Mesodermal cell (in vitro differentiated cells): ENCODE results near the gene CDIPT.
"Not testable (repeated sequence)": the region's sequence is repeated elsewhere in the genome, so short reads cannot be mapped to it uniquely, and the experiment has no call there.

Experiments used
- H3K27ac ChIP-seq: 2 replicates; pipeline ENCODE4 v1.7.0; 2013; ENCODE audit warnings: mild to moderate bottlenecking, low read depth, low read length, moderate library complexity; ENCODE audit not compliant: severe bottlenecking
- H3K36me3 ChIP-seq: 2 replicates; pipeline ENCODE4 v1.7.1; 2013; ENCODE audit warnings: mild to moderate bottlenecking, low read length, moderate library complexity; ENCODE audit not compliant: control insufficient read depth, insufficient read depth
- H3K4me1 ChIP-seq: one replicate; pipeline ENCODE4 v1.7.1; 2013; ENCODE audit warnings: mild to moderate bottlenecking, low read length; ENCODE audit not compliant: insufficient read depth, control insufficient read depth, poor library complexity, severe bottlenecking
- H3K4me3 ChIP-seq: 2 replicates; pipeline ENCODE4 v1.7.0; 2013; ENCODE audit warnings: low read length, control low read depth, mild to moderate bottlenecking; ENCODE audit not compliant: insufficient read depth, poor library complexity, severe bottlenecking; ENCODE audit errors: extremely low read depth
- H3K9me3 ChIP-seq: 2 replicates; pipeline ENCODE4 v1.7.1; 2013; ENCODE audit warnings: mild to moderate bottlenecking, low read length, moderate library complexity; ENCODE audit not compliant: control insufficient read depth
- WGBS, 2 experiments: methylation state at CpG; one replicate each; pipeline ENCODE4 v1.1.5; 2013; ENCODE audit warnings: missing lambda C conversion rate in 2 of 2; ENCODE audit not compliant: insufficient coverage in 2 of 2; 5-methylcytosine and 5-hydroxymethylcytosine counted together

The CDIPT gene

GRCh38 chr16:29876217-29876593 lies 13.2 kb upstream of the CDIPT start:
- H3K9me3 ChIP-seq: no peaks in the 10 kb centered on the region
- peaks cover 25% of the 10 kb centered on the region for H3K36me3 ChIP-seq
- no peak overlapping the region for H3K27ac ChIP-seq
- H3K4me3 ChIP-seq: peak overlapping the region; percentile 11
- no peaks in the 10 kb centered on the region for H3K4me1 ChIP-seq
- WGBS, 2 experiments: 74 to 75% methylated on average over 16 to 17 of the region's 18 CpGs

GRCh38 chr16:29875206-29875605 lies 12.2 kb upstream of the CDIPT start:
- H3K4me1 ChIP-seq: no peaks in the 10 kb centered on the region
- H3K9me3 ChIP-seq: no peaks in the 10 kb centered on the region
- WGBS, 2 experiments: 89 to 94% methylated on average over 6 of the region's 6 CpGs
- H3K27ac ChIP-seq: no peak overlapping the region
- peaks cover 23% of the 10 kb centered on the region for H3K36me3 ChIP-seq
- H3K4me3 ChIP-seq: no peak overlapping the region

GRCh38 chr16:29873319-29873718 lies 10.3 kb upstream of the CDIPT start:
- Histone ChIP-seq H3K27ac (no peak overlapping the region), H3K9me3 (no peaks in the 10 kb centered on the region), H3K4me3 (no peak overlapping the region), H3K4me1 (no peaks in the 10 kb centered on the region), H3K36me3 (peaks cover 16% of the 10 kb centered on the region)
- 94 to 97% methylated on average over 24 to 25 of the region's 26 CpGs for WGBS, 2 experiments

GRCh38 chr16:29871822-29872546 lies 9.0 kb upstream of the CDIPT start:
- 94 to 97% methylated on average over 13 to 16 of the region's 16 CpGs for WGBS, 2 experiments
- Histone ChIP-seq H3K4me1 (no peaks in the 10 kb centered on the region), H3K36me3 (peaks cover 12% of the 10 kb centered on the region), H3K4me3 (no peak overlapping the region), H3K27ac (no peak overlapping the region), H3K9me3 (no peaks in the 10 kb centered on the region)

- peaks cover 12% of the 10 kb centered on the region for H3K36me3 ChIP-seq
- not testable (repeated sequence) for H3K4me3 ChIP-seq, H3K4me1 ChIP-seq, H3K9me3 ChIP-seq, H3K27ac ChIP-seq
- 93 to 96% methylated on average over 4 to 7 of the region's 8 CpGs for WGBS, 2 experiments
Observed at GRCh38 chr16:29869067-29869466, 6.0 kb upstream of the CDIPT start.

GRCh38 chr16:29868396-29869009 lies 5.5 kb upstream of the CDIPT start:
- no peak overlapping the region for H3K4me3 ChIP-seq
- WGBS, 2 experiments: 90% methylated on average over 5 to 6 of the region's 8 CpGs
- no peaks in the 10 kb centered on the region for H3K9me3 ChIP-seq
- H3K27ac ChIP-seq: no peak overlapping the region
- H3K4me1 ChIP-seq: no peaks in the 10 kb centered on the region
- H3K36me3 ChIP-seq: peaks cover 10% of the 10 kb centered on the region

GRCh38 chr16:29864205-29864604 lies 1.2 kb upstream of the CDIPT start:
- peaks cover 20% of the 10 kb centered on the region for H3K36me3 ChIP-seq
- no peaks in the 10 kb centered on the region for H3K9me3 ChIP-seq
- H3K4me3 ChIP-seq: no peak overlapping the region
- WGBS, 2 experiments: 80 to 90% methylated on average over 9 of the region's 9 CpGs
- no peak overlapping the region for H3K27ac ChIP-seq
- H3K4me1 ChIP-seq: peaks cover 5% of the 10 kb centered on the region

GRCh38 chr16:29863669-29863984 lies 601 bp upstream of the CDIPT start:
- 47 to 71% methylated on average over 10 to 12 of the region's 16 CpGs for WGBS, 2 experiments
- Histone ChIP-seq H3K4me3 (peak overlapping the region; percentile 8), H3K4me1 (peaks cover 5% of the 10 kb centered on the region), H3K36me3 (peaks cover 26% of the 10 kb centered on the region), H3K9me3 (no peaks in the 10 kb centered on the region), H3K27ac (peak overlapping the region; percentile 100)

GRCh38 chr16:29862383-29862883 lies 593 bp downstream of the CDIPT start:
- H3K9me3 ChIP-seq: no peaks in the 10 kb centered on the region
- 1% methylated on average over 26 of the region's 27 CpGs for WGBS, 2 experiments
- peaks cover 32% of the 10 kb centered on the region for H3K36me3 ChIP-seq
- peak overlapping the region; percentile 100 for H3K27ac ChIP-seq
- H3K4me1 ChIP-seq: peaks cover 5% of the 10 kb centered on the region
- peak overlapping the region; percentile 86 for H3K4me3 ChIP-seq

GRCh38 chr16:29860218-29860617 lies 2.8 kb downstream of the CDIPT start:
- H3K4me1 ChIP-seq: peaks cover 5% of the 10 kb centered on the region
- H3K4me3 ChIP-seq: no peak overlapping the region
- no peak overlapping the region for H3K27ac ChIP-seq
- no peaks in the 10 kb centered on the region for H3K9me3 ChIP-seq
- WGBS, 2 experiments: 90 to 94% methylated on average over 4 to 9 of the region's 9 CpGs
- H3K36me3 ChIP-seq: peaks cover 32% of the 10 kb centered on the region

GRCh38 chr16:29858974-29859373 lies 4.1 kb downstream of the CDIPT start:
- 93 to 98% methylated on average over 18 of the region's 19 CpGs for WGBS, 2 experiments
- Histone ChIP-seq H3K36me3 (peaks cover 32% of the 10 kb centered on the region), H3K27ac (no peak overlapping the region), H3K4me1 (peaks cover 5% of the 10 kb centered on the region), H3K4me3 (no peak overlapping the region), H3K9me3 (no peaks in the 10 kb centered on the region)
